Fibroblast of villous mesenchyme (primary cell): Measurements from ENCODE around the gene LPCAT3. TPM values are rescaled to one million over a fixed set of nuclear protein-coding genes. Genes with fewer than 3 reads are reported as not detected.

Source experiments
- DNase-seq: peaks from one replicate; pipeline ENCODE4 v3.0.0-alpha.2; 2010; ENCODE audit warnings: low read depth
- H3K4me3 ChIP-seq: 2 replicates; pipeline ENCODE4 v1.5.1; 2011; ENCODE audit warnings: low read depth, mild to moderate bottlenecking, low read length
- CTCF ChIP-seq: IDR thresholded peaks from 2 replicates; pipeline ENCODE4 v1.5.1; 2012; ENCODE audit warnings: low read depth, mild to moderate bottlenecking, low read length; ENCODE audit not compliant: insufficient read depth
- total RNA-seq: library from RNA; depleted of rRNA; stranded (reverse); fragments of >200 nt; gene quantifications from 2 replicates; pipeline ENCODE4 v1.2.3, GENCODE V29; 2012

The LPCAT3 gene
- total RNA-seq, 1 donor, result 26.3 TPM

DNA sequence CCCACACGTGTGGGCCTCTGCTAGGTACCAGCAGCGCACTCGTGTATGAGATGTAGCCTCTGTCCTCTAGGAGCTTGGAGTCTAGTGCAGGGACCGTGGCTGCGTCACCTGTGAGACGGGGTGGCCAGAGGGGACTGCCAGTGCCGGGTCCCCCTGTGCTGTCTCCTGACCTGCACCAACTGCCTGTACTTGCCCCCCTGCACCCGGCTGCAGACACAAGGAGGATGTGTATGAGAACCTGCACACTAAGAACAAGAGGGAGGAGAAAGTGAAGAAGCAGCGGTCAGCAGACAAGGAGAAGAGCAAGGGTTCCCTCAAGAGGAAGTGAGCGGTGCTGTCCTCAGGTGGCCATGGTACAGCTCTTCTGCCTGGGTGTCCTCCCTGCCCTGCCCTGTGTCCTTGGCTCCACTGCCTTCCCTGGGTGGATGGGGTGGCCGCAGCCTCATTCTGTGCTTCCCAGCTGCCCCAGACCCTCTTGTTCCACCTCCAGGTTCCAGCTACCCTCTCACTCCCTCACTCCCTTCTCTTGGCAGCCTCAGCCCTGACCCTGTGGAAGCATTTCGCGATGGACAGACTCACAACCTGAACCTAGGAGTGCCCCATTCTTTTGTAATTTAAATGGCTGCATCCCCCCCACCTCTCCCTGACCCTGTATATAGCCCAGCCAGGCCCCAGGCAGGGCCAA, 57.5 kb downstream of the LPCAT3 start:
- peak; percentile 32 for TF ChIP-seq CTCF
- H3K4me3 ChIP-seq, result peak overlapping the region; percentile 39
- peak; percentile 36 for DNase-seq

- DNase-seq, result no peak
- TF ChIP-seq CTCF, result no peak
These were observed 58.3 kb downstream of the LPCAT3 start for GRCh38 chr12:6959805-6960592.

GRCh38 chr12:6959058-6959804, 59.0 kb downstream of the LPCAT3 start:
- no peak for DNase-seq
- no peak overlapping the region for H3K4me3 ChIP-seq
- no peak for TF ChIP-seq CTCF

More at GRCh38 chr12:6959805-6960592, 58.3 kb downstream of the LPCAT3 start:
- no peak overlapping the region for H3K4me3 ChIP-seq

DNA sequence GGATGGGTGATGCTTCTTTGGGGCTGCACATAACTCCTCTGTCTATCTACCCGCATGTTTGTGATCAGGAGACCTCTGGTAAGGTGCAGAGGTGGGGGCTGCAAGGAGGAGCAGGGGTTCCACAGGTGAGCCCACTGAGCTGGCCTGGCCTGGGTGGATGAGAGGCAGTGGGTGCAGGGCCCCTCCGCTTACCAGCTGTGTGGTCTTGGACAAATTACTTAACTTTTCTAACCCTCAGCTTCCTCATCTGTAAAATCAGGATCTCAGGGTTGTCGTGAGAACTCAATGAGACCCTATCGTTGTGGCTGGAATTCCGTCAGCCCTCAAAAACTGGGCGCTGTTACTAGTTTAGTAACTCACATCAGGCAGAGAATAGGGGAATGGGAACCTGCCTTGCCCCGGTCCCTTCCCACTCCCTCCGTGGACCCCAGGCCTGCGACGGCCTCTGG, 59.6 kb downstream of the LPCAT3 start:
- TF ChIP-seq CTCF, result no peak
- DNase-seq, result no peak

DNA sequence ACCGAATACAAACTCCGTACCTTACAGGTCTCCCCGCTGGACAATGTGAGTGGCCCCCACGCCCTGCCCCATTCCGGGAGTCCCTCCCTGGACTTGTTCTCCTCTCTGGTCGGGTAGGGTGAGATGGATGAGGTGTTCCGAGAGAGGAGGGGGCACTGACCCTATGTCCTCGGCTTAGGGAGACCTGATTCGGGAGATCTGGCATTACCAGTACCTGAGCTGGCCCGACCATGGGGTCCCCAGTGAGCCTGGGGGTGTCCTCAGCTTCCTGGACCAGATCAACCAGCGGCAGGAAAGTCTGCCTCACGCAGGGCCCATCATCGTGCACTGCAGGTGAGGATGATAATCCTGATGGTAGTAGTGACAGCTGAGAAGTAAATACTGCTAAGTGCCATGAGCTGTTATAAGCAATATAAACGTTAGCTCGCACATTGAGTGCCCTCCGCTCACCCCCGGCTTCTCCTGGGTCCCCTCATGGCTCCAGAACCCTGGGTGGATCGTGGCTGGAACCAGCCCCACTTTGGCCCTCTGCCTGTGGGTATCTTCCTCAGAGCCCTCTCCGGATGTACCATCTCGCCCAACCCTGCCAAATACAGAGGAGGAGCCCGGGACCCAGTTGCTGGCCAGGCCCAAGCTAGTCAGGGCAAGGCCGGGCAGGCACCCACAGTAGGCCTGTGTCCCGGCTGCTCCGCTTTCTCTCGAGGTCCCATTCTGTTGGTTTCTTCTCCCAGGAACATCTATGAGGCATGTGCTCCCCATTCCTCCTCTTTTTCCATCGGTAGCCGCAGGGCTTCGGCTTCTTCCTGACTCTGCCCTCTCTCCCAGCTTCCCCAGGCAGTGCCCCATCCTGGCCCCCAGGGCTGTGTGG, 60.3 kb downstream of the LPCAT3 start:
- H3K4me3 ChIP-seq, result no peak overlapping the region
- no peak for DNase-seq
- no peak for TF ChIP-seq CTCF

More for the DNA sequence above, 59.6 kb downstream of the LPCAT3 start:
- no peak overlapping the region for H3K4me3 ChIP-seq

GRCh38 chr12:6957151-6957701, 61.0 kb downstream of the LPCAT3 start:
- no peak overlapping the region for H3K4me3 ChIP-seq
- no peak for DNase-seq
- TF ChIP-seq CTCF, result no peak
